Tibial artery (tissue), 4 donors: Measurements from ENCODE around the gene KNOP1.

Source experiments
- DNase-seq, 2 donors: peaks; one replicate each; pipeline ENCODE4 v3.0.0-alpha.2; 2019
- H3K27ac ChIP-seq, 2 donors: fragments of 200-600 bp; sonication (generic) in 1 of 2; 1 replicate in 1 of 2; 2 replicates in 1 of 2; pipeline ENCODE4 v1.5.1; 2018 to 2019; ENCODE audit warnings: mild to moderate bottlenecking in 1 of 2
- H3K27me3 ChIP-seq, 2 donors: fragments of 200-600 bp; sonication (generic) in 1 of 2; one replicate each; pipeline versions ENCODE4 v1.5.1 to v1.6.0; 2016 to 2019
- H3K36me3 ChIP-seq, 3 donors: fragments of 200-600 bp; sonication (generic) in 2 of 3; one replicate each; pipeline ENCODE4 v1.5.1; 2016 to 2019; ENCODE audit warnings: mild to moderate bottlenecking in 2 of 3
- H3K4me1 ChIP-seq, 4 donors: fragments of 200-600 bp; sonication (generic) in 2 of 4; 1 replicate in 3 of 4; 2 replicates in 1 of 4; pipeline ENCODE4 v1.5.1; 2016 to 2019
- H3K4me3 ChIP-seq, 2 donors: fragments of 200-600 bp; sonication (generic) in 1 of 2; 1 replicate in 1 of 2; 2 replicates in 1 of 2; pipeline ENCODE4 v1.5.1; 2018 to 2019; ENCODE audit warnings: mild to moderate bottlenecking in 2 of 2
- H3K9me3 ChIP-seq, 3 donors: fragments of 200-600 bp; sonication (generic) in 1 of 3; one replicate each; pipeline ENCODE4 v1.5.1; 2016 to 2019
- CTCF ChIP-seq, 2 experiments: fragments of 200-600 bp in 1 of 2; fragments of 450-650 bp in 1 of 2; IDR thresholded peaks; one replicate each; pipeline ENCODE4 v1.5.1; 2017 to 2019; ENCODE audit warnings: antibody characterized with exemption in 2 of 2, mild to moderate bottlenecking in 1 of 2, moderate library complexity in 1 of 2
- intact Hi-C: fragments of 100-400 bp; cut with DNase I; formaldehyde crosslinking; loops from one replicate; pipeline ENCODE4 v1.15.0; 2023; ENCODE audit warnings: low total_unique reads

The KNOP1 gene

GRCh38 chr16:19735074-19735867 is 17.2 kb upstream of the KNOP1 start:
- Histone ChIP-seq H3K9me3 (no peaks in the 10 kb centered on the region), H3K4me3 (no peak overlapping the region), H3K4me1 (peaks cover 0 to 9% (median 0%) of the 10 kb centered on the region in 4 donors), H3K36me3 (peaks cover 0 to 35% (median 9%) of the 10 kb centered on the region in 3 donors), H3K27me3 (no peaks in the 10 kb centered on the region), H3K27ac (no peak overlapping the region)
- no peak for DNase-seq
- intact Hi-C loops = no loop called here
- no peak for TF ChIP-seq CTCF (IDR thresholded peaks at IDR 0.05)

- Histone ChIP-seq H3K4me3 (no peak overlapping the region), H3K27me3 (no peaks in the 10 kb centered on the region), H3K4me1 (peaks cover 0 to 9% (median 0%) of the 10 kb centered on the region in 4 donors), H3K27ac (no peak overlapping the region), H3K9me3 (no peaks in the 10 kb centered on the region), H3K36me3 (peaks cover 0 to 25% (median 9%) of the 10 kb centered on the region in 3 donors)
- no peak for DNase-seq
- intact Hi-C loops = no loop called here
- no peak for TF ChIP-seq CTCF (IDR thresholded peaks at IDR 0.05)
Observed at GRCh38 chr16:19733551-19733950, 15.5 kb upstream of the KNOP1 start.

GRCh38 chr16:19728636-19728965 is 10.6 kb upstream of the KNOP1 start:
- Histone ChIP-seq H3K4me1 (no peaks in the 10 kb centered on the region), H3K27ac (no peak overlapping the region), H3K9me3 (no peaks in the 10 kb centered on the region), H3K4me3 (no peak overlapping the region), H3K27me3 (no peaks in the 10 kb centered on the region), H3K36me3 (peaks cover 0 to 9% (median 9%) of the 10 kb centered on the region in 3 donors)
- intact Hi-C loops = no loop called here
- TF ChIP-seq CTCF (IDR thresholded peaks at IDR 0.05) = no peak
- DNase-seq = no peak

GRCh38 chr16:19722981-19723380 is 5.0 kb upstream of the KNOP1 start:
- H3K9me3 ChIP-seq = no peaks in the 10 kb centered on the region
- no peak overlapping the region for H3K27ac ChIP-seq
- H3K4me3 ChIP-seq = no peak overlapping the region
- DNase-seq = no peak
- H3K36me3 ChIP-seq = no peaks in the 10 kb centered on the region
- TF ChIP-seq CTCF (IDR thresholded peaks at IDR 0.05) = no peak
- no peaks in the 10 kb centered on the region for H3K27me3 ChIP-seq
- peaks cover 0 to 9% (median 6%) of the 10 kb centered on the region in 4 donors for H3K4me1 ChIP-seq
- intact Hi-C loops = no loop called here

GRCh38 chr16:19722269-19722952 is 4.4 kb upstream of the KNOP1 start:
- no peak for TF ChIP-seq CTCF (IDR thresholded peaks at IDR 0.05)
- Histone ChIP-seq H3K27me3 (no peaks in the 10 kb centered on the region), H3K36me3 (no peaks in the 10 kb centered on the region), H3K27ac (no peak overlapping the region), H3K4me3 (no peak overlapping the region), H3K4me1 (peaks cover 0 to 9% (median 7%) of the 10 kb centered on the region in 4 donors), H3K9me3 (no peaks in the 10 kb centered on the region)
- no peak for DNase-seq
- intact Hi-C loops = no loop called here
